Measurements from ENCODE around the gene PUM2.

- no peak for TF ChIP-seq POLR2A (IDR thresholded peaks at IDR 0.05)
- TF ChIP-seq, protein P1, sequence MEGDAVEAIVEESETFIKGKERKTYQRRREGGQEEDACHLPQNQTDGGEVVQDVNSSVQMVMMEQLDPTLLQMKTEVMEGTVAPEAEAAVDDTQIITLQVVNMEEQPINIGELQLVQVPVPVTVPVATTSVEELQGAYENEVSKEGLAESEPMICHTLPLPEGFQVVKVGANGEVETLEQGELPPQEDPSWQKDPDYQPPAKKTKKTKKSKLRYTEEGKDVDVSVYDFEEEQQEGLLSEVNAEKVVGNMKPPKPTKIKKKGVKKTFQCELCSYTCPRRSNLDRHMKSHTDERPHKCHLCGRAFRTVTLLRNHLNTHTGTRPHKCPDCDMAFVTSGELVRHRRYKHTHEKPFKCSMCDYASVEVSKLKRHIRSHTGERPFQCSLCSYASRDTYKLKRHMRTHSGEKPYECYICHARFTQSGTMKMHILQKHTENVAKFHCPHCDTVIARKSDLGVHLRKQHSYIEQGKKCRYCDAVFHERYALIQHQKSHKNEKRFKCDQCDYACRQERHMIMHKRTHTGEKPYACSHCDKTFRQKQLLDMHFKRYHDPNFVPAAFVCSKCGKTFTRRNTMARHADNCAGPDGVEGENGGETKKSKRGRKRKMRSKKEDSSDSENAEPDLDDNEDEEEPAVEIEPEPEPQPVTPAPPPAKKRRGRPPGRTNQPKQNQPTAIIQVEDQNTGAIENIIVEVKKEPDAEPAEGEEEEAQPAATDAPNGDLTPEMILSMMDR (IDR thresholded peaks at IDR 0.05), result no peak
Measured at GRCh38 chr2:20273042-20273441, 77.6 kb downstream of the PUM2 start.
